Ovary (tissue), 3 donors: ENCODE data around the gene CD1E.
"Not testable (repeated sequence)": the region's sequence is repeated elsewhere in the genome, so short reads cannot be mapped to it uniquely, and the experiment has no call there.

Experiments
- CTCF ChIP-seq, 3 donors: fragments of 450-650 bp in 2 of 3; fragments of 200-600 bp in 1 of 3; IDR thresholded peaks; one replicate each; pipeline versions ENCODE4 v1.5.1 to v1.8.0; 2016 to 2022; ENCODE audit warnings: antibody characterized with exemption in 3 of 3, mild to moderate bottlenecking in 1 of 3
- EP300 ChIP-seq: sonication (generic); formaldehyde crosslinking; IDR thresholded peaks from one replicate; pipeline ENCODE4 v1.6.1; 2017; ENCODE audit warnings: antibody characterized with exemption
- POLR2A ChIP-seq: fragments of 450-650 bp; IDR thresholded peaks from one replicate; pipeline ENCODE4 v1.6.1; 2017; ENCODE audit warnings: antibody characterized with exemption, mild to moderate bottlenecking, moderate library complexity
- donor health status: DM: no; HTN: no; CAD: no.

- TF ChIP-seq CTCF (IDR thresholded peaks at IDR 0.05); EP300; POLR2A: not testable (repeated sequence)
Measured at GRCh38 chr1:158336413-158336812, 17.3 kb upstream of the CD1E start.
